Gastroesophageal sphincter (tissue), 3 donors: Measurements from ENCODE around the gene GPATCH8.

ENCODE experiments used
- EP300 ChIP-seq: sonication (generic); formaldehyde crosslinking; IDR thresholded peaks from one replicate; pipeline ENCODE4 v1.6.1; 2017; ENCODE audit warnings: antibody characterized with exemption, mild to moderate bottlenecking
- POLR2A ChIP-seq, 2 donors: fragments of 450-650 bp; IDR thresholded peaks; one replicate each; pipeline ENCODE4 v1.6.1; 2017; ENCODE audit warnings: antibody characterized with exemption in 2 of 2, mild to moderate bottlenecking in 2 of 2, moderate library complexity in 1 of 2
- POLR2AphosphoS5 ChIP-seq: sonication (generic); formaldehyde crosslinking; IDR thresholded peaks from one replicate; pipeline ENCODE4 v1.6.1; 2017; ENCODE audit warnings: antibody characterized with exemption
- TF ChIP-seq, protein P1 (sequence below), 4 experiments: fragments of 200-600 bp in 2 of 4; fragments of 450-650 bp in 2 of 4; sonication (generic) in 1 of 4; IDR thresholded peaks; one replicate each; pipeline ENCODE4 v1.5.1; 2017 to 2019; ENCODE audit warnings: antibody characterized with exemption in 4 of 4, mild to moderate bottlenecking in 2 of 4, moderate library complexity in 2 of 4

GRCh38 chr17:44536090-44536953 lies 33.1 kb upstream of the GPATCH8 start:
- TF ChIP-seq, protein P1, sequence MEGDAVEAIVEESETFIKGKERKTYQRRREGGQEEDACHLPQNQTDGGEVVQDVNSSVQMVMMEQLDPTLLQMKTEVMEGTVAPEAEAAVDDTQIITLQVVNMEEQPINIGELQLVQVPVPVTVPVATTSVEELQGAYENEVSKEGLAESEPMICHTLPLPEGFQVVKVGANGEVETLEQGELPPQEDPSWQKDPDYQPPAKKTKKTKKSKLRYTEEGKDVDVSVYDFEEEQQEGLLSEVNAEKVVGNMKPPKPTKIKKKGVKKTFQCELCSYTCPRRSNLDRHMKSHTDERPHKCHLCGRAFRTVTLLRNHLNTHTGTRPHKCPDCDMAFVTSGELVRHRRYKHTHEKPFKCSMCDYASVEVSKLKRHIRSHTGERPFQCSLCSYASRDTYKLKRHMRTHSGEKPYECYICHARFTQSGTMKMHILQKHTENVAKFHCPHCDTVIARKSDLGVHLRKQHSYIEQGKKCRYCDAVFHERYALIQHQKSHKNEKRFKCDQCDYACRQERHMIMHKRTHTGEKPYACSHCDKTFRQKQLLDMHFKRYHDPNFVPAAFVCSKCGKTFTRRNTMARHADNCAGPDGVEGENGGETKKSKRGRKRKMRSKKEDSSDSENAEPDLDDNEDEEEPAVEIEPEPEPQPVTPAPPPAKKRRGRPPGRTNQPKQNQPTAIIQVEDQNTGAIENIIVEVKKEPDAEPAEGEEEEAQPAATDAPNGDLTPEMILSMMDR (IDR thresholded peaks at IDR 0.05) = no peak
- TF ChIP-seq POLR2A (IDR thresholded peaks at IDR 0.05) (no peak), POLR2AphosphoS5 (no peak), EP300 (no peak)
